Measurements from ENCODE around the gene ACSM2A.
"Not testable (repeated sequence)": the region's sequence is repeated elsewhere in the genome, so short reads cannot be mapped to it uniquely, and the experiment has no call there.

The ACSM2A gene

DNA sequence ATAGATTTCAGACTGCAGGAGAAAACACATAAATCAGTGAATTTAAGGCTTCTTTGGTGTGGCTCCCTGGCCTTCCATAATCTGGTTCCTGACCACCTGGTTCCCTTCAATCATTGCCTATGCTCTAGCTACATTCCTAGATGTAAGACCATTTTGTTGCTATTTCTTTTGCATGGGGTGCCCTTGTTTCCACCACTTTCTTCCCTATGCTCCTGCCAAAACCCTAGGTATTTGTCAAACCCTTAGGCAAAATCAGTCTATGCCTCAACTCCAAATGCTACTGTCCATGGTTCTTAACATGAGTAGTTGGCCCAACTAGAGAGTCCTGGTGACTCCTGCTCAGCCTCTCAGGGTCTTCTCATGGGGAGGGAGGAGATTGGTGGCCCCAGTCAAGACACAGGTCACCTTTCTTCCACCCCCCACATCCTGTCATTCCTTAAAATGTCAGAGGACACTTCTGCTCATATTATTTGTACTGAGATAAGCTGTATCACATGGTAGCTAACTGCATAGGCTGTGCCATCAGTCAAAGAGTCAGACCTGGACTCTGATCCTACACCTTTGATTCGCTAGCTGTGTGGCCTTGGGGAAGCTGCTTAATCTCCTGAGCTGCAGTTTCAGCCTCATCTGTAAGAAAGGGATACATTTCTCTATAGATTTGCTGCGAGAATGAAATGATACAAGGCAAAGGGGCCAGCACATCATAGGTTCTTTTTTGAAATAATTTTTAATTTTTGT is 27.0 kb upstream of the ACSM2A start:
- POLR2A ChIA-PET (ENCODE audit: low non-redundant PET): no interaction called here
- no peak overlapping the region for H3K27ac ChIP-seq
- DNase-seq (ENCODE audit: low spot score): no peak
- CTCF ChIA-PET: interaction anchor here (0.5 kb wide), 1 partner anchor 245 kb away, joined by 3 read pairs; no protein-coding TSS in a partner anchor
- TF ChIP-seq, protein P1, sequence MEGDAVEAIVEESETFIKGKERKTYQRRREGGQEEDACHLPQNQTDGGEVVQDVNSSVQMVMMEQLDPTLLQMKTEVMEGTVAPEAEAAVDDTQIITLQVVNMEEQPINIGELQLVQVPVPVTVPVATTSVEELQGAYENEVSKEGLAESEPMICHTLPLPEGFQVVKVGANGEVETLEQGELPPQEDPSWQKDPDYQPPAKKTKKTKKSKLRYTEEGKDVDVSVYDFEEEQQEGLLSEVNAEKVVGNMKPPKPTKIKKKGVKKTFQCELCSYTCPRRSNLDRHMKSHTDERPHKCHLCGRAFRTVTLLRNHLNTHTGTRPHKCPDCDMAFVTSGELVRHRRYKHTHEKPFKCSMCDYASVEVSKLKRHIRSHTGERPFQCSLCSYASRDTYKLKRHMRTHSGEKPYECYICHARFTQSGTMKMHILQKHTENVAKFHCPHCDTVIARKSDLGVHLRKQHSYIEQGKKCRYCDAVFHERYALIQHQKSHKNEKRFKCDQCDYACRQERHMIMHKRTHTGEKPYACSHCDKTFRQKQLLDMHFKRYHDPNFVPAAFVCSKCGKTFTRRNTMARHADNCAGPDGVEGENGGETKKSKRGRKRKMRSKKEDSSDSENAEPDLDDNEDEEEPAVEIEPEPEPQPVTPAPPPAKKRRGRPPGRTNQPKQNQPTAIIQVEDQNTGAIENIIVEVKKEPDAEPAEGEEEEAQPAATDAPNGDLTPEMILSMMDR (conservative IDR thresholded peaks at IDR 0.05; ENCODE audit: low read depth): no peak

GRCh38 chr16:20427401-20427797 is 23.9 kb upstream of the ACSM2A start:
- H3K27ac ChIP-seq; DNase-seq (ENCODE audit: low spot score); CTCF ChIA-PET; POLR2A ChIA-PET (ENCODE audit: low non-redundant PET): not testable (repeated sequence)

DNA sequence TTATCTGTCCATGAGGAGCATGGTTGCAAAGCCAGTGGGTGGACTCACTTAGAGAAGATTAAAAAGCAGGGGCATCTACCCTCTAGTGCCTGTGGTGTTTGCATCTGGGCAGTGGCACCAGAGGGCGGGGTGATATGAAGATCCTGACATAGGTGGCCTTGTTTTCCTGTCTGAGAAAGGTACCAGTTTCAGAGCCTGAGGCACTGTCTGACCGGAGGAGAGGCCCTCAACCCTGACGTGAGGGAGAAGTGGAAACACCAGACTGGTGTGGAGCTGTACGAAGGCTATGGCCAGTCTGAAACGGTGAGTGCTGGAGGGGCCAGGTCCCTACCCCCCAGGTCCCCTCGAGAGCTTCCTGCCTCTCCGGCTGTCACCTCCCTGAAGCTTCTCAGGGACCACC is 21.8 kb upstream of the ACSM2A start:
- POLR2A ChIA-PET (ENCODE audit: low non-redundant PET); CTCF ChIA-PET: not testable (repeated sequence)

DNA sequence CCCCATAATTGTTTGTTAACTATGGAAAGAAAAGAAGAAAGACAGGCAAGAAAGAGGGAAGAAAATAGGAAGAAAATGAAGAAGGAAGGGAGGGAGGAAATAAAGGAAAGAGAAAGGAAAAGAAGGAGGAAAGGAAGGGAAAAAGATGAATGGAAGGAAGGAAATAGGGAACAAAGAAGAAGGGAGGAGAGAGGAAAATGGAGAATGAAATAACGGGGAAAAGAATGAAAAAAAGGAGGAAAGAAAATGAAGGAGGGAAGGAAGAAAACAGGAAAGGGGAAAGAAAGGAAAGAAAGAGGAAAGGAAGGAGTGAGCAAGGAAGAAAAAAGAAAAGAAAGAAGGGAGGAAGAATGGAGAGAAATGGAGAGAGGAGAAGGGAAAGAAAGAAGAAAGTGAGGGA is 20.8 kb upstream of the ACSM2A start:
- CTCF ChIA-PET: not testable (repeated sequence)

More for the DNA sequence above, 21.8 kb upstream of the ACSM2A start:
- not testable (repeated sequence) for DNase-seq (ENCODE audit: low spot score); H3K27ac ChIP-seq

DNA sequence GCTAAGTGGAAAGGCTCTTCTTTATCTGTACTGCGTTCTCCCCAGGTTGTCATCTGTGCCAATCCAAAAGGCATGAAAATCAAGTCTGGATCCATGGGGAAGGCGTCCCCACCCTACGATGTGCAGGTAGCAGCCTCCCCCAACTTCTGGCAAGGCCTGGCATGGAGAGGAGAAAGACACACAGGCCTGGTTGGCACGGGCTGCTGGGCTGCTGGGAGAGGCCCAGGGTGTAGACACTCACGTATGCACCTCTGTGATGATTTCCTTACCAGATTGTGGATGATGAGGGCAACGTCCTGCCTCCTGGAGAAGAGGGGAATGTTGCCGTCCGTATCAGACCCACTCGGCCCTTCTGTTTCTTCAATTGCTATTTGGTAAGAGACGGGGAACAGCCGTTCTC is 20.4 kb upstream of the ACSM2A start:
- H3K27ac ChIP-seq: no peak overlapping the region
- ChIA-PET CTCF (no interaction called here), POLR2A (ENCODE audit: low non-redundant PET) (no interaction called here)
- no peak for DNase-seq (ENCODE audit: low spot score)
- TF ChIP-seq, protein P1 (conservative IDR thresholded peaks at IDR 0.05; ENCODE audit: low read depth): no peak

More for the DNA sequence above, 20.8 kb upstream of the ACSM2A start:
- H3K27ac ChIP-seq; POLR2A ChIA-PET (ENCODE audit: low non-redundant PET); DNase-seq (ENCODE audit: low spot score): not testable (repeated sequence)

DNA sequence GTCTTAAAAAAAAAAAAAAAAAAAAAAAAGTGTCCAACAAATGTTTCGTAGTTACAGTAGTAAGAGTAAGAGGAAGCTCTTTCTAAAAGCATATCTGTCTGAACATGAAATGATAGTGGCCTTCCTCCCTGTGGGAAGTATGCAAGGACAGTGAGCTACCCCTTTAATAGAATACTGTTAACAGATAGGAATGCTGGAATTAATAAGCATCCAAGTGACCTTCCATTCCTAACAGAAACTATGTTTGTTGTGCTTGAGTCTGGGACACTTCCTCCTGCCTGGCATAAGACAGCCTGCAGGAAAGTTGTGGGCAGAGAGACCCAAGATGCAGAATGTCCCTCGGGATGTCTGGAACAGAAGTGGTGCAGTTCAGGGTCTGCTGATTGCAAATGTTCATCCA is 12.4 kb upstream of the ACSM2A start:
- POLR2A ChIA-PET (ENCODE audit: low non-redundant PET): interaction anchor here (0.6 kb wide), 1 partner anchor 33 kb away, joined by 3 read pairs; no protein-coding TSS in a partner anchor
- CTCF ChIA-PET; DNase-seq (ENCODE audit: low spot score): not testable (repeated sequence)
- H3K27ac ChIP-seq: peak overlapping the region; percentile 66

- POLR2A ChIA-PET (ENCODE audit: low non-redundant PET); DNase-seq (ENCODE audit: low spot score); CTCF ChIA-PET: not testable (repeated sequence)
- H3K27ac ChIP-seq: peak overlapping the region; percentile 74
Observed at GRCh38 chr16:20439820-20440231, 11.5 kb upstream of the ACSM2A start.

- H3K27ac ChIP-seq: peak overlapping the region; percentile 74
- POLR2A ChIA-PET (ENCODE audit: low non-redundant PET); CTCF ChIA-PET; DNase-seq (ENCODE audit: low spot score): not testable (repeated sequence)
Observed at GRCh38 chr16:20440731-20441130, 10.6 kb upstream of the ACSM2A start.

GRCh38 chr16:20441191-20441590 is 10.1 kb upstream of the ACSM2A start:
- CTCF ChIA-PET: no interaction called here
- POLR2A ChIA-PET (ENCODE audit: low non-redundant PET): no interaction called here
- TF ChIP-seq, protein P1 (conservative IDR thresholded peaks at IDR 0.05; ENCODE audit: low read depth): no peak
- DNase-seq (ENCODE audit: low spot score): no peak
- no peak overlapping the region for H3K27ac ChIP-seq

DNA sequence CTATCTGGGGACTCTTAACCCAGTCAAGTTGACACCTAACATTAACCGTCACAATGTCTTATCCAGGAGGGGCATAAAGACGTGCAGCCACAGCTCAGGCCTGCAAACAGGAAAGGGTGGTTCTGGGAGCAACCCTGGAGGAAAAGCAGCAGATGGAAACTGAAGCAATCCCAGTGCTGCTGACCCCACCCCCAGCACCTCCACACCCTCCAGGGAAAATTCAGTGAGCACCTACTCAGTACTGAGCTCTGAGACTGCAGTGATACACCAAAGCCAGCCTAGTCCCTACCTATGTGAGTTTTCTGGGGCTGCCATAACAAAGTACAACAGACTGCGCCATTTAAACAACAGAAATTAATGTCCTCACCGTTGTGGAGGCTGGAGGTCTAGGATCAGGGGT is 9.5 kb upstream of the ACSM2A start:
- POLR2A ChIA-PET (ENCODE audit: low non-redundant PET); DNase-seq (ENCODE audit: low spot score); CTCF ChIA-PET; H3K27ac ChIP-seq: not testable (repeated sequence)

DNA sequence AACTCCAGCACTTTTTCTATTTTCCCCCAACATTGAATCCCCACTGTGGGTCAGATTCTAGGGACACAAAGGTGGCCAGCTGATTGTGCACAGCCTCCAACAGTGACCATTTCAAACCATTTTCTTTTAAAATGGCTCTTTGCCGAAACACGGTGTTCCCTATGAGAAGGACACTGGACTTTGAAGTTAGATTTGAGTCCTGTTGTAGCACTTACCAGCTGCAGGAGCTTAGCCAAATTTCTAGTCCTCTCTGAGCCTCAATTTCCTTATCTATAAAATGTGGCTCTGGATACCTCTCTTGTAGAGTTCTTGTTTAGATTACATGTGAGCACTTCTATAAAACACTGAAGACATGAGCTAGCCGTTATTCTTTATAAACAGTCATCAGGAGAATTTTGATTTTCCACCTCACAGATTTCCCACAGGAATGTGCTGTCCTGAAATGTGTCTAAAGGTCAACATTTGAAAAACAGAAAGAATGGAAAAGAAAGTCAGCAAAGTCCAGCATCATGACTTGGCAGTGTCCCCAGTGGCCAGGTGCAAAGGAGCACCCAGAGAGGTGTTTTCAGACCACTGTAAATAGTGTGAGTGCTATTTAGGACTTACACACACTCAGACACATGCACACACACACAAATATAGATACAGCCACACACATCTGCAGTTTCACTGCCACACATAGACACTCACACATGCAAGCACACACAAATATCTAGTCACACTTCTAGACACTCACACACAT is 4.5 kb upstream of the ACSM2A start:
- CTCF ChIA-PET; POLR2A ChIA-PET (ENCODE audit: low non-redundant PET); H3K27ac ChIP-seq; DNase-seq (ENCODE audit: low spot score): not testable (repeated sequence)

DNA sequence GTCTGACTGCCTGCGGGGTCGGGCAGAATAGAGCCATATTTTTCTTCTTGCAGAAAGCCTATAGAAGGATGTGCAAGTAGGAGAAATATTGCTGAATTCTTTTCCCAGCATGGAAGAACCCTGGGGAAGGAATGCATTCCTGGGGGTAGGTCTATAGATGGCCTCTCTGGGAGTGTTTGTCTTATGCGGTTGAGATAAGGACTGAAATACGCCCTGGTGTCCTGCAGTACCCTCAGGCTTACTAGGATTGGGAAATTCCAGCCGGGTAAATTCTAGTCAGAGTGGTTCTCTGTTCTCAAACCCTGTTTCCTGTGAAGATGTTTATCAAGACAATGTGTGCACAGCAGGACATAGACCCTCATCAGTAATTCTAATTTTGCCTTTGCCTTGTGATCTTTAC is 2.3 kb downstream of the ACSM2A start:
- H3K27ac ChIP-seq; POLR2A ChIA-PET (ENCODE audit: low non-redundant PET); CTCF ChIA-PET; DNase-seq (ENCODE audit: low spot score): not testable (repeated sequence)

DNA sequence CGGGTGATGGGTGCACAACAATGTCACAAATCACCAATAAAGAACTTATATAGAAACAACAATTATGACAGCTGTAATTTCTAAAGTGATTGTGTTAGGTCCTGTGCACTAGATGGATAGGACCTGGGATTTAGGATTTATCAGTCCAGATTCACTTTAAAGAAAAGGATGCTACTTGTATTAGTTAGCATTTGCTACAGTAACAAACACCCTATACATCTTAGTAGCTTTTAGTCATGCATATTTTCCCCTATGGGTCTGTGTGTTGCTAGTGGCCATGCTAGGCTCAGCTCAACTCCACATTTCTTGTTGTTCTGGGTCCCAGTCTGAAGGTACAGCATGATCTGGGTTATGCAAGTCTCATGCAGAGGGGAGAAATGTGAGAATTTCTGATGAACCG is 7.9 kb downstream of the ACSM2A start:
- CTCF ChIA-PET; DNase-seq (ENCODE audit: low spot score); POLR2A ChIA-PET (ENCODE audit: low non-redundant PET); H3K27ac ChIP-seq: not testable (repeated sequence)

GRCh38 chr16:20460313-20460712 is 9.0 kb downstream of the ACSM2A start:
- CTCF ChIA-PET; H3K27ac ChIP-seq; POLR2A ChIA-PET (ENCODE audit: low non-redundant PET): not testable (repeated sequence)

More at GRCh38 chr16:20460313-20460712, 9.0 kb downstream of the ACSM2A start:
- not testable (repeated sequence) for DNase-seq (ENCODE audit: low spot score)
